ENCODE measurements around the gene SF3A2.

Gene SF3A2

GRCh38 chr19:2208975-2209374 lies 27.6 kb upstream of the SF3A2 start:
- no peak for DNase-seq

GRCh38 chr19:2209408-2209807 lies 27.2 kb upstream of the SF3A2 start:
- DNase-seq: no peak

GRCh38 chr19:2210206-2210605 lies 26.4 kb upstream of the SF3A2 start:
- no peak for DNase-seq

GRCh38 chr19:2210987-2211740 lies 25.5 kb upstream of the SF3A2 start:
- no peak for DNase-seq

GRCh38 chr19:2212861-2213711 lies 23.5 kb upstream of the SF3A2 start:
- no peak for DNase-seq

GRCh38 chr19:2213799-2214198 lies 22.8 kb upstream of the SF3A2 start:
- no peak for DNase-seq

- no peak for DNase-seq
Measured at GRCh38 chr19:2214251-2214650, 22.4 kb upstream of the SF3A2 start.

GRCh38 chr19:2215281-2215751 lies 21.3 kb upstream of the SF3A2 start:
- DNase-seq: no peak

- no peak for DNase-seq
Measured at GRCh38 chr19:2216361-2217225, 20.0 kb upstream of the SF3A2 start.

GRCh38 chr19:2217591-2217990 lies 19.0 kb upstream of the SF3A2 start:
- no peak for DNase-seq

GRCh38 chr19:2219726-2220125 lies 16.9 kb upstream of the SF3A2 start:
- DNase-seq: no peak

- no peak for DNase-seq
Measured at GRCh38 chr19:2221250-2221831, 15.3 kb upstream of the SF3A2 start.

- DNase-seq: no peak
Measured at GRCh38 chr19:2221918-2222317, 14.7 kb upstream of the SF3A2 start.

- no peak for DNase-seq
Measured at GRCh38 chr19:2223391-2223790, 13.2 kb upstream of the SF3A2 start.

- no peak for DNase-seq
Measured at GRCh38 chr19:2223959-2224358, 12.7 kb upstream of the SF3A2 start.

GRCh38 chr19:2224754-2225349 lies 11.8 kb upstream of the SF3A2 start:
- DNase-seq: no peak

- no peak for DNase-seq
Measured at GRCh38 chr19:2225415-2226050, 11.1 kb upstream of the SF3A2 start.

GRCh38 chr19:2226051-2226839 lies 10.4 kb upstream of the SF3A2 start:
- no peak for DNase-seq

- DNase-seq: no peak
Measured at GRCh38 chr19:2226840-2227360, 9.7 kb upstream of the SF3A2 start.

- DNase-seq: no peak
Measured at GRCh38 chr19:2227415-2228156, 9.0 kb upstream of the SF3A2 start.
